Measurements from ENCODE around the gene TCF7L1. TPM values are rescaled to one million over a fixed set of nuclear protein-coding genes. Genes with fewer than 3 reads are reported as not detected.

The TCF7L1 gene
- polyA plus RNA-seq, 3 donors, result 0.05 to 0.09 TPM; not detected in 1

DNA sequence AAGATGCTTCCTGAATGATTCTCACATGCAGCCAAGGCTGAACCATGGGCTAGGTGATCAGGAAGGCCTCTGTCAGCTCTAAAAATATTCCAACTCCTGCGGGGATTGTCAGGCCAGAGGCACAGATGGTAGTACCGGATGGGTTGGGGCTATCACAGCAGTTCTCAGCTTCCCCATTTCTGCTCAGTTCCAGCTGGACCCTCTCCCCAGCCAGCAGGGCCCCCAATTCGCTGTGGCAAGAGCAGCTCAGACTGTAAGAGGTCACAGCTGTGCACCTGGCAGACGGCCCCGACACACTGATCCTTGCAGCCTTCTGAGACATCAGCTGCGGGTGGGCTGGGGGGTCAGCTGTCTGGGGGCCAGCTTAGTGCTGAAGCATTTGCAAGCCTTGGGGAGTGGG lies 43.6 kb upstream of the TCF7L1 start:
- Mint-ChIP-seq H3K9me3 (peaks cover 0 to 5% (median under 1%) of the 10 kb centered on the region in 7 donors), H3K27me3 (ENCODE audit: low read depth in 3 of 3) (peaks cover 3 to 8% (median 4%) of the 10 kb centered on the region in 3 donors), H3K4me1 (no peaks in the 10 kb centered on the region), H3K36me3 (no peaks in the 10 kb centered on the region), H3K4me3 (no peak overlapping the region), H3K27ac (no peak overlapping the region)
- H3K9me3 ChIP-seq (replicated peaks in 1 of 2; ENCODE audit: control insufficient read depth in 1 of 2, insufficient read depth in 1 of 2, low read length in 2 of 2), result no peaks in the 10 kb centered on the region
- H3K4me2 ChIP-seq (replicated peaks; ENCODE audit: extremely low read depth, low read length, poor library complexity, severe bottlenecking), result no peak overlapping the region
- no peaks in the 10 kb centered on the region for H3K79me2 ChIP-seq (ENCODE audit: insufficient read depth, low read length)
- no peaks in the 10 kb centered on the region for H4K20me1 ChIP-seq (ENCODE audit: insufficient read depth, low read length)
- TF ChIP-seq, protein P1, sequence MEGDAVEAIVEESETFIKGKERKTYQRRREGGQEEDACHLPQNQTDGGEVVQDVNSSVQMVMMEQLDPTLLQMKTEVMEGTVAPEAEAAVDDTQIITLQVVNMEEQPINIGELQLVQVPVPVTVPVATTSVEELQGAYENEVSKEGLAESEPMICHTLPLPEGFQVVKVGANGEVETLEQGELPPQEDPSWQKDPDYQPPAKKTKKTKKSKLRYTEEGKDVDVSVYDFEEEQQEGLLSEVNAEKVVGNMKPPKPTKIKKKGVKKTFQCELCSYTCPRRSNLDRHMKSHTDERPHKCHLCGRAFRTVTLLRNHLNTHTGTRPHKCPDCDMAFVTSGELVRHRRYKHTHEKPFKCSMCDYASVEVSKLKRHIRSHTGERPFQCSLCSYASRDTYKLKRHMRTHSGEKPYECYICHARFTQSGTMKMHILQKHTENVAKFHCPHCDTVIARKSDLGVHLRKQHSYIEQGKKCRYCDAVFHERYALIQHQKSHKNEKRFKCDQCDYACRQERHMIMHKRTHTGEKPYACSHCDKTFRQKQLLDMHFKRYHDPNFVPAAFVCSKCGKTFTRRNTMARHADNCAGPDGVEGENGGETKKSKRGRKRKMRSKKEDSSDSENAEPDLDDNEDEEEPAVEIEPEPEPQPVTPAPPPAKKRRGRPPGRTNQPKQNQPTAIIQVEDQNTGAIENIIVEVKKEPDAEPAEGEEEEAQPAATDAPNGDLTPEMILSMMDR (IDR thresholded peaks at IDR 0.05), result no peak
- WGBS (ENCODE audit: insufficient coverage), result 77% methylated on average over 3 of the region's 6 CpGs
- no peaks in the 10 kb centered on the region for H3K4me1 ChIP-seq (ENCODE audit: control insufficient read depth in 1 of 2, insufficient read depth in 2 of 2, low read length in 2 of 2)
- H3K4me3 ChIP-seq (replicated peaks in 1 of 3; ENCODE audit: low read depth in 2 of 3, low read length in 3 of 3), result no peak overlapping the region
- H3K36me3 ChIP-seq (replicated peaks in 1 of 2; ENCODE audit: control insufficient read depth in 1 of 2, insufficient read depth in 2 of 2, low read length in 2 of 2), result no peaks in the 10 kb centered on the region
- H3K27me3 ChIP-seq (ENCODE audit: control insufficient read depth in 2 of 2, insufficient read depth in 2 of 2, low read length in 2 of 2), result no peaks in the 10 kb centered on the region
- no peak overlapping the region for H3K27ac ChIP-seq (ENCODE audit: low read depth in 1 of 2, low read length in 2 of 2)
- intact Hi-C loops (cut with micrococcal nuclease), result no loop called here
- H2AFZ ChIP-seq (ENCODE audit: insufficient read depth, low read depth, low read length, poor library complexity, severe bottlenecking), result no peak overlapping the region
- no peak overlapping the region for H3K9ac ChIP-seq (ENCODE audit: insufficient read depth, low read length, poor library complexity, severe bottlenecking)
- DNase-seq, result no peak

DNA sequence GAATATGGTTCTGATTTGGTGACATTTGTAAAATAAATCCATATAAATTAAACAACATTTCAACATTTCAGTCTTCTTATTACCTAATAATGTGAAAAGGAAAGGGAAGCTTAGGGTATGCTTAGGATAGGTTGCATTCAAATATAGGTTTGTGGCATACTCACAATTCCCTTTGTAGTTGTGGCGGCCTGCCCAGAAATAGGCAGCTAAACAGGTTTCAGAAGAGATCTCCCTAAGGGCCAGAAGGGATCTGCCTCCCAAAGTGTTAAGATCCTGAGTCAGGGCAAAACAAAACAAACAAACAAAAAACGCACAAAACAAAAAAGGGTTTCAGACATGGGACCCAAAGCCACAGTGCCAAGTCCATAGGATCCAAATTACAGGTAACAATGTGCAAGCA lies 41.4 kb upstream of the TCF7L1 start:
- intact Hi-C loops (cut with micrococcal nuclease), result no loop called here
- no peak for DNase-seq
- Histone ChIP-seq H4K20me1 (ENCODE audit: insufficient read depth, low read length) (no peaks in the 10 kb centered on the region), H3K79me2 (ENCODE audit: insufficient read depth, low read length) (no peaks in the 10 kb centered on the region), H3K27me3 (ENCODE audit: control insufficient read depth in 2 of 2, insufficient read depth in 2 of 2, low read length in 2 of 2) (no peaks in the 10 kb centered on the region), H3K9me3 (replicated peaks in 1 of 2; ENCODE audit: control insufficient read depth in 1 of 2, insufficient read depth in 1 of 2, low read length in 2 of 2) (no peaks in the 10 kb centered on the region), H2AFZ (ENCODE audit: insufficient read depth, low read depth, low read length, poor library complexity, severe bottlenecking) (no peak overlapping the region), H3K4me3 (replicated peaks in 1 of 3; ENCODE audit: low read depth in 2 of 3, low read length in 3 of 3) (no peak overlapping the region), H3K4me1 (ENCODE audit: control insufficient read depth in 1 of 2, insufficient read depth in 2 of 2, low read length in 2 of 2) (no peaks in the 10 kb centered on the region), H3K9ac (ENCODE audit: insufficient read depth, low read length, poor library complexity, severe bottlenecking) (no peak overlapping the region), H3K27ac (ENCODE audit: low read depth in 1 of 2, low read length in 2 of 2) (no peak overlapping the region), H3K36me3 (replicated peaks in 1 of 2; ENCODE audit: control insufficient read depth in 1 of 2, insufficient read depth in 2 of 2, low read length in 2 of 2) (no peaks in the 10 kb centered on the region), H3K4me2 (replicated peaks; ENCODE audit: extremely low read depth, low read length, poor library complexity, severe bottlenecking) (no peak overlapping the region)
- no peaks in the 10 kb centered on the region for H3K36me3 Mint-ChIP-seq
- H3K4me3 Mint-ChIP-seq, result no peak overlapping the region
- no peak overlapping the region for H3K27ac Mint-ChIP-seq
- TF ChIP-seq, protein P1 (IDR thresholded peaks at IDR 0.05), result no peak
- WGBS (ENCODE audit: insufficient coverage), result 83% methylated on average over 1 of the region's 2 CpGs
- H3K9me3 Mint-ChIP-seq, result peaks cover 0 to 4% (median 2%) of the 10 kb centered on the region in 7 donors
- H3K4me1 Mint-ChIP-seq, result no peaks in the 10 kb centered on the region
- H3K27me3 Mint-ChIP-seq (ENCODE audit: low read depth in 3 of 3), result peaks cover 2 to 6% (median 4%) of the 10 kb centered on the region in 3 donors

Data from CD14-positive monocyte (primary cell).